IPS DF 6.9 (cell line): ENCODE measurements around the gene DNAJC1.

ENCODE experiments used
- DNase-seq: peaks from one replicate; pipeline ENCODE4 v3.0.0-alpha.2; 2013; ENCODE audit warnings: low read depth, low spot score
- H3K27ac ChIP-seq: one replicate; pipeline ENCODE4 v1.5.1; 2013; ENCODE audit warnings: low read length, control low read depth
- H3K27me3 ChIP-seq: 2 replicates; pipeline ENCODE4 v1.6.1; 2013; ENCODE audit warnings: mild to moderate bottlenecking, low read length; ENCODE audit not compliant: control insufficient read depth, insufficient read depth
- H3K36me3 ChIP-seq: 2 replicates; pipeline ENCODE4 v1.6.1; 2013; ENCODE audit warnings: low read length; ENCODE audit not compliant: control insufficient read depth, insufficient read depth
- H3K4me1 ChIP-seq: 2 replicates; pipeline ENCODE4 v1.6.1; 2013; ENCODE audit warnings: low read length; ENCODE audit not compliant: control insufficient read depth, insufficient read depth
- H3K4me3 ChIP-seq: 2 replicates; pipeline ENCODE4 v1.5.1; 2013; ENCODE audit warnings: mild to moderate bottlenecking, low read length
- H3K9me3 ChIP-seq: 2 replicates; pipeline ENCODE4 v1.6.1; 2013; ENCODE audit warnings: low read length, inconsistent platforms; ENCODE audit not compliant: control insufficient read depth, insufficient read depth
- WGBS: extraction: QIAGEN DNeasy Blood & Tissue Kit; methylation state at CpG from one replicate; pipeline ENCODE4 v1.1.7; 2013; ENCODE audit warnings: mixed read lengths, missing lambda C conversion rate; ENCODE audit not compliant: insufficient read length, insufficient coverage; 5-methylcytosine and 5-hydroxymethylcytosine counted together

DNAJC1 gene

DNA sequence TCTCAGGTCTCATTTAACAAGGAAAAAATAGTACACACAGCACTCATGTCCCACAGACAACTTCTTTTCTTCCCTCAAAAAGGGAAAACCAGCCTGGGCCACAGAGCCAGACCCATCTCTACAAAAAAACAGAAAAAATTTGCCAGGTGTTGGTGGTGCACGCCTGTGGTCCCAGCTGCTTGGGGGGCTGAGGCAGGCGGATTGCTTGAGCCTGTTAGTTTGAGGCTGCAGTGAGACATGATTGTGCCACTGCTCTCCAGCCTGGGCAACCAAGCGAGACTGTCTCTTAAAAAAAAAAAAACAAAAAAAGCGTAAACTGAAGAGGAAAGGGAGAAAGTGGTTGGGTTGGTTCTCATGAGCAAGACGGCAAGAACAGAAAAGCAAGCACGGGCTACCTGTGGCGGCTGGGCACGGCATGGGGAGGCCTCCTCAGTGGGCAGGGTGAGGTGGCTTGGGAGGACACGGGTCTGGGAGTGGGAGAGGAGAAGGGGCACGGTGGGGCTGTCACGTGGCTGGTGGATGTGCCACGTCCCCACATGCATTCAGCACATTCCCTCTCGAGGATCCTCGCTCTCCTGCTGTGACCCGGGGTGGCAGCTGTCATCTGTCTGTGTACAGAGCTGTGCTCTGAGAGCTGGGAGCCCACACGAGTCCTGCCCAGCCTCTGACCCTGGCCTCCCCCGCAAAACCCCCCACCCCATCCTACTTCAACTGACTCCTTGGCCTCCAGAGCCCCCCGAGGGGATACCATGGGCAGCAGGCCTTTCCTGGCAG, 249.8 kb downstream of the DNAJC1 start:
- no peaks in the 10 kb centered on the region for H3K9me3 ChIP-seq
- WGBS: no CpG with 5 or more reads among the region's 18 CpGs
- no peak overlapping the region for H3K4me3 ChIP-seq
- no peaks in the 10 kb centered on the region for H3K27me3 ChIP-seq
- H3K36me3 ChIP-seq: no peaks in the 10 kb centered on the region
- peaks cover 21% of the 10 kb centered on the region for H3K4me1 ChIP-seq
- no peak for DNase-seq
- H3K27ac ChIP-seq: no peak overlapping the region

- Histone ChIP-seq H3K9me3 (no peaks in the 10 kb centered on the region), H3K36me3 (no peaks in the 10 kb centered on the region), H3K27ac (peak overlapping the region; percentile 1), H3K4me1 (peaks cover 15% of the 10 kb centered on the region), H3K4me3 (no peak overlapping the region), H3K27me3 (no peaks in the 10 kb centered on the region)
- peak; percentile 81 for DNase-seq
- no CpG with 5 or more reads among the region's 26 CpGs for WGBS
Observed at GRCh38 chr10:21751341-21752310, 251.9 kb downstream of the DNAJC1 start.

DNA sequence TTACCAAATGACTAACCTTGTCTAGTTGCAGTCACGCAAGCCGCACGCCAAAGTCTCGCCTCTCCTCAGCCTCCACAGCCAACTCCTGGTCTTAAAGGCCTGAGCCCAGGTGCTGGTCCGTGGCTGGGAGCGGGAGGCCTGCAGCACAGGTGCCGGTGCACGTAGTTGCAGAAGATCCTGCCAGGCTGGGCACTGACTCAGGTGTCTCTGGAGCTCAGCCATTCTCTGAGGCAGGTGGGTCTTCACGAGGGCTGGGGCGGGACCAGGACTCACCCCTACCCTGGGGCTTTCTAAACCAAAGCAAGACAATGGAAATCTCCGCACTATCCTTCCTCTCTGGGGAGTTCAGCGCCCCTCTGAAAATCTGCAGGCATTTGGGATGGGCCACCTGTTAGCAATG, 253.1 kb downstream of the DNAJC1 start:
- no peaks in the 10 kb centered on the region for H3K36me3 ChIP-seq
- no peak overlapping the region for H3K27ac ChIP-seq
- H3K4me1 ChIP-seq: peaks cover 18% of the 10 kb centered on the region
- H3K9me3 ChIP-seq: no peaks in the 10 kb centered on the region
- no peaks in the 10 kb centered on the region for H3K27me3 ChIP-seq
- WGBS: no CpG with 5 or more reads among the region's 12 CpGs
- no peak for DNase-seq
- H3K4me3 ChIP-seq: no peak overlapping the region

DNA sequence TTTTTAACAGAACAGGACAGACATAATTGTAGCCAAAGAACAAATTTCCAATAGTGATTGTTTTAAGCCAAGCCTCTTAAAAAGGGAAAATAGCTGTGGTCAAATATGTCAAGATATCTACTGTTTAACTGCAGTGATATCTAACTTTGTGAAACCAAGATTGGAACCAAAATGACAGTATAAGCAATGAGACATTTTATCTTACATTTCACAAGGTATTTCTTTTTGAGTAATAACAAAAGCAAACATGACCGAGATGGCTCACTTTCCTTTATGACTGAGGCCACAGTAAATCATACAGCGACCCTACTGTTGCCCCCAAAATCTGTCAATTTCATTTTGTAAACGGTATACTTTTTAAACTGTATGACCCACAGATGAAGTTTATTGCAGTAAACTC, 253.7 kb downstream of the DNAJC1 start:
- Histone ChIP-seq H3K27ac (no peak overlapping the region), H3K27me3 (no peaks in the 10 kb centered on the region), H3K36me3 (no peaks in the 10 kb centered on the region), H3K4me3 (no peak overlapping the region), H3K4me1 (peaks cover 18% of the 10 kb centered on the region), H3K9me3 (no peaks in the 10 kb centered on the region)
- no peak for DNase-seq
- no CpG with 5 or more reads among the region's 3 CpGs for WGBS

GRCh38 chr10:21747809-21748208, 255.7 kb downstream of the DNAJC1 start:
- H3K4me3 ChIP-seq: no peak overlapping the region
- no CpG with 5 or more reads among the region's 4 CpGs for WGBS
- H3K27ac ChIP-seq: no peak overlapping the region
- no peaks in the 10 kb centered on the region for H3K27me3 ChIP-seq
- DNase-seq: no peak
- peaks cover 4% of the 10 kb centered on the region; the same call in 1 of the 2 replicates for H3K36me3 ChIP-seq
- H3K4me1 ChIP-seq: peaks cover 16% of the 10 kb centered on the region
- H3K9me3 ChIP-seq: no peaks in the 10 kb centered on the region

DNA sequence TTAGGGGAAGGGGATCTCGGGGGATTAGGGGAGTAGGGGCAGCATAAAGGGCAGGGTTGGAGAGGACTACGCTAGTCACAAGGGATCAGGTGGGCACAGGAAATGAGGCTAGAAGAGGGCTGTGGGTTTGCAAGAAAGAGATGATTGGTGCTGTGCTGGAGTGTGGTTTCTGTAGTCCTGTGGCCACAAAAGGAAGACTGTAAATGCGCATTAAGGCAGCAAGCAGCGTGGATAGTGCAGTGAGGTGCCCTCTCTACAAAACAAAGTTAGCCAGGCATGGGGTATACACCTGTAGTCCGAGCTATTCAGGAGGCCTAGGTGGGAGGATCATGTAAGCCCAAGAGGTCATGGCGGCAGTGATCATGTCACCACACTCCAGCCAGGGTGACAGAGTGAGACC, 257.4 kb downstream of the DNAJC1 start:
- H3K9me3 ChIP-seq: no peaks in the 10 kb centered on the region
- no peak overlapping the region for H3K27ac ChIP-seq
- WGBS: no CpG with 5 or more reads among the region's 6 CpGs
- no peak for DNase-seq
- H3K4me1 ChIP-seq: peaks cover 8% of the 10 kb centered on the region
- H3K27me3 ChIP-seq: no peaks in the 10 kb centered on the region
- no peak overlapping the region for H3K4me3 ChIP-seq
- peaks cover 4% of the 10 kb centered on the region; the same call in 1 of the 2 replicates for H3K36me3 ChIP-seq

- H3K36me3 ChIP-seq: peaks cover 4% of the 10 kb centered on the region; the same call in 1 of the 2 replicates
- H3K4me3 ChIP-seq: no peak overlapping the region
- H3K4me1 ChIP-seq: 0 out of 2 replicates have a peak, but pooled peaks cover 4% of the 10 kb centered on the region
- H3K27ac ChIP-seq: no peak overlapping the region
- WGBS: no CpG with 5 or more reads among the region's 11 CpGs
- H3K9me3 ChIP-seq: no peaks in the 10 kb centered on the region
- no peaks in the 10 kb centered on the region for H3K27me3 ChIP-seq
- DNase-seq: no peak
Observed at GRCh38 chr10:21744223-21744622, 259.3 kb downstream of the DNAJC1 start.

DNA sequence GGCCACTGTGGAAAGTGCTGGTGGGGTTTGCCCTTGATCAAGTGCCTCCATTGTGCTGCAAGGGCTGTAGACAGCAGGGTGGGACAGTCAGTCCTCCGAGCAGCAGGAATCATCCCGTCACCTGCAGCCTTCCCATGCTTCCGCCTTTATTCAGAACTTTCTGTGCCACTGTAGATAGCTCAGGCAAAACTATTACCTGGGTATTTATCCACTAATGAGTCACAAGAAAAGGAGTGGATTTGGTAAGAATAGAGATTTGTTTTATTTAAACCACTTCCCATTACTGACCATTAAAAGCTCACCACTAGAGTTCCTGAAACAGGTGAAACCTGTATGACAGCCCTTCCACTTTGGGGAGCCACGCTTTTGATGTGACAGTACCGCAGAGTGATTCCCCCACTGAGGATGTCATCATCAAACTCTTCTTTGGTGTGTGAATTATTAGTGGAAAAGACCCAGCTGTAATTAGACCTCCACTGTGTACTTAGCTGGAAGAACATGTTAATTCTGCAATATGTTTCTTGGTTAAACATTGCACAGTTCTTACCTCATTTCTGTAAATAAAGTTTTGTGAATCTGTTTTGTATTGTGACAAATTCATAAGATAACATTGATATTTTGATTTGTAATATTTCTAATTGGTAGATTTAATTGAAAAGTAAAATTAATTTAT, 260.7 kb downstream of the DNAJC1 start:
- no peak for DNase-seq
- Histone ChIP-seq H3K36me3 (peaks cover 9% of the 10 kb centered on the region; the same call in 1 of the 2 replicates), H3K9me3 (no peaks in the 10 kb centered on the region), H3K4me1 (0 out of 2 replicates have a peak, but pooled peaks cover 3% of the 10 kb centered on the region), H3K4me3 (no peak overlapping the region), H3K27ac (no peak overlapping the region), H3K27me3 (no peaks in the 10 kb centered on the region)
- no CpG with 5 or more reads among the region's 5 CpGs for WGBS

DNA sequence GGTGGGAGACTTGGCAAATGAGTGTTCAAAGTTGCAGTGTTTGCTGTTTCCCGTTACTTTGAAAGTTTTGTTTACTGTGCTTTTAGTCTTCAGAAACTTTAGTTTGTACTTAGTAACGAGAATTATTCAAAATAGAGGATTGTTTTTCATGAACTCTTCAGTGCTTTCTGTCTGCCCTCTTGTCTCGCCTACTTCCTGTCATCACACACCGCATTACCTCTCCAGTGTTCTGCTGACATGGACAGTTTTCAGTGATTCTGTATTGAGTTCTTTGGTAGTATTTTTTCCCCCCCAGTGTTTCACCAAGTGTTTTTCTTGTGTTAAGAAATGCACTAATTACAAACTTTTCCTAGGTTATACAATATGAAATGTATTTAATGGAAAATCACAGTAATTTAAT, 262.5 kb downstream of the DNAJC1 start:
- H3K36me3 ChIP-seq: peaks cover 9% of the 10 kb centered on the region; the same call in 1 of the 2 replicates
- H3K27ac ChIP-seq: no peak overlapping the region
- no peaks in the 10 kb centered on the region for H3K9me3 ChIP-seq
- WGBS: no CpG with 5 or more reads among the region's 4 CpGs
- DNase-seq: no peak
- H3K4me1 ChIP-seq: 0 out of 2 replicates have a peak, but pooled peaks cover under 1% of the 10 kb centered on the region
- H3K27me3 ChIP-seq: no peaks in the 10 kb centered on the region
- no peak overlapping the region for H3K4me3 ChIP-seq

DNA sequence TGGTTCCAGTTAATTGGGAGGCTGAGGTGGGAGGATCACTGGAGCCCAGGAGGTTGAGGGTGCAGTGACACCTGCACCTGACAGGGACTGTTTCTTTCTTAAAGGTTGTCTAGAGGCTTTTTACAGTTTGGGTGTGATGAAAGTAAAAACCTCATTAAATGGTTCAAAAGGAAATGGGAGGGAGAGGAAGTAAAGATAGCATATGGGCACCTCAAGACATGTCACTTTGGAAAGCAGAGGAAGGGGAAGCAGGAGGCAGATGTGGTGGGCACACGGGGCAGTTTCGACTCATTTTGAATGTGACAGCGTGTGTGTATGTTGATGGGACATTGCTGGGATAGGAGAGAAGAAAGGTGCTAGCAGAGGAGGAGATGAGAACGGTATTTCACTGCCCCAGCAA, 266.4 kb downstream of the DNAJC1 start:
- Histone ChIP-seq H3K4me3 (no peak overlapping the region), H3K27ac (no peak overlapping the region), H3K27me3 (no peaks in the 10 kb centered on the region), H3K4me1 (no peaks in the 10 kb centered on the region), H3K36me3 (peaks cover 12% of the 10 kb centered on the region; the same call in 1 of the 2 replicates), H3K9me3 (no peaks in the 10 kb centered on the region)
- WGBS: no CpG with 5 or more reads among the region's 4 CpGs
- no peak for DNase-seq
